H9 (cell line): ENCODE data around the gene CLRN1. TPM values are rescaled to one million over a fixed set of nuclear protein-coding genes. Genes with fewer than 3 reads are reported as not detected.

Source experiments
- DNase-seq: peaks from one replicate; pipeline ENCODE4 v3.0.0-alpha.2; 2017
- H2AFZ ChIP-seq: one replicate; pipeline ENCODE4 v1.6.1; 2013; ENCODE audit warnings: mild to moderate bottlenecking, low read length, control low read depth, moderate library complexity
- H2AK5ac ChIP-seq: 2 replicates; pipeline ENCODE4 v1.6.1; 2013; ENCODE audit warnings: low read length, control low read depth, mixed read lengths; ENCODE audit not compliant: insufficient read length
- H2BK120ac ChIP-seq: one replicate; pipeline ENCODE4 v1.6.1; 2013; ENCODE audit warnings: low read depth, mild to moderate bottlenecking, low read length, control low read depth, inconsistent platforms; ENCODE audit not compliant: poor library complexity, severe bottlenecking
- H2BK12ac ChIP-seq: 2 replicates; pipeline ENCODE4 v1.6.1; 2013; ENCODE audit warnings: low read length, control low read depth, mixed read lengths, low read depth; ENCODE audit not compliant: insufficient read length
- H2BK15ac ChIP-seq: 2 replicates; pipeline ENCODE4 v1.6.1; 2013; ENCODE audit warnings: low read depth, low read length, control low read depth
- H2BK20ac ChIP-seq: one replicate; pipeline ENCODE4 v1.6.1; 2013; ENCODE audit warnings: low read depth, mild to moderate bottlenecking, low read length, control low read depth, inconsistent platforms; ENCODE audit not compliant: poor library complexity, severe bottlenecking
- H2BK5ac ChIP-seq: 2 replicates; pipeline ENCODE4 v1.6.1; 2013; ENCODE audit warnings: low read length, control low read depth, mixed read lengths; ENCODE audit not compliant: insufficient read length
- H3K14ac ChIP-seq: 2 replicates; pipeline ENCODE4 v1.6.1; 2013; ENCODE audit warnings: low read length, control low read depth; ENCODE audit not compliant: insufficient read depth
- H3K18ac ChIP-seq: 2 replicates; pipeline ENCODE4 v1.6.1; 2013; ENCODE audit warnings: low read depth, mild to moderate bottlenecking, mixed read lengths, low read length, control low read depth; ENCODE audit not compliant: insufficient read length
- H3K23ac ChIP-seq: 2 replicates; pipeline ENCODE4 v1.6.1; 2013; ENCODE audit warnings: low read length, control low read depth, mixed read lengths, low read depth; ENCODE audit not compliant: insufficient read length
- H3K23me2 ChIP-seq: 2 replicates; pipeline ENCODE4 v1.6.1; 2013; ENCODE audit warnings: low read depth, mild to moderate bottlenecking, mixed read lengths, low read length, control low read depth; ENCODE audit not compliant: insufficient read length, poor library complexity, severe bottlenecking
- H3K27ac ChIP-seq: 2 replicates; pipeline ENCODE4 v1.5.1; 2013; ENCODE audit warnings: low read length, control low read depth, mixed read lengths, low read depth; ENCODE audit not compliant: insufficient read length
- H3K27me3 ChIP-seq: 2 replicates; pipeline ENCODE4 v1.6.1; 2013; ENCODE audit warnings: low read length, control low read depth, inconsistent platforms; ENCODE audit not compliant: insufficient read depth
- H3K4ac ChIP-seq: 2 replicates; pipeline ENCODE4 v1.6.1; 2013; ENCODE audit warnings: low read depth, mild to moderate bottlenecking, control low read depth, inconsistent platforms, low read length, moderate library complexity
- H3K4me1 ChIP-seq: 2 replicates; pipeline ENCODE4 v1.6.1; 2013; ENCODE audit warnings: low read length, control low read depth, inconsistent platforms; ENCODE audit not compliant: insufficient read depth
- H3K4me2 ChIP-seq: 2 replicates; pipeline ENCODE4 v1.6.1; 2013; ENCODE audit warnings: low read length, control low read depth, mixed read lengths; ENCODE audit not compliant: insufficient read length, insufficient read depth
- H3K56ac ChIP-seq: 2 replicates; pipeline ENCODE4 v1.6.1; 2013; ENCODE audit warnings: low read depth, mild to moderate bottlenecking, mixed read lengths, low read length, control low read depth; ENCODE audit not compliant: insufficient read length
- H3K79me1 ChIP-seq: 2 replicates; pipeline ENCODE4 v1.6.1; 2013; ENCODE audit warnings: low read depth, mild to moderate bottlenecking, moderate library complexity, low read length, control low read depth, inconsistent platforms; ENCODE audit not compliant: insufficient read depth, poor library complexity, severe bottlenecking
- H3K79me2 ChIP-seq: 2 replicates; pipeline ENCODE4 v1.6.1; 2013; ENCODE audit warnings: low read length, control low read depth, inconsistent platforms; ENCODE audit not compliant: insufficient read depth
- H3K9ac ChIP-seq: 2 replicates; pipeline ENCODE4 v1.6.1; 2013; ENCODE audit warnings: low read length, control low read depth, mixed read lengths; ENCODE audit not compliant: insufficient read length; ENCODE audit errors: extremely low read depth
- H3K9me3 ChIP-seq: one replicate; pipeline ENCODE4 v1.6.1; 2013; ENCODE audit warnings: low read depth, low read length, inconsistent platforms; ENCODE audit not compliant: control insufficient read depth
- H3T11ph ChIP-seq: one replicate; pipeline ENCODE4 v1.6.1; 2013; ENCODE audit warnings: mild to moderate bottlenecking, low read length, control low read depth, inconsistent platforms
- H4K20me1 ChIP-seq: one replicate; pipeline ENCODE4 v1.6.1; 2013; ENCODE audit not compliant: control insufficient read depth, insufficient read length, insufficient read depth
- H4K5ac ChIP-seq: 2 replicates; pipeline ENCODE4 v1.6.1; 2013; ENCODE audit warnings: low read depth, mild to moderate bottlenecking, mixed read lengths, low read length, control low read depth; ENCODE audit not compliant: insufficient read length
- H4K8ac ChIP-seq: replicated peaks from 2 replicates; pipeline ENCODE4 v1.6.1; 2013; ENCODE audit warnings: low read length, control low read depth, mixed read lengths, low read depth; ENCODE audit not compliant: insufficient read length
- H4K91ac ChIP-seq: 2 replicates; pipeline ENCODE4 v1.6.1; 2013; ENCODE audit warnings: low read depth, mild to moderate bottlenecking, moderate library complexity, mixed read lengths, low read length, control low read depth; ENCODE audit not compliant: insufficient read length
- H3K27ac Mint-ChIP-seq, 3 experiments: 2 replicates in 2 of 3; 3 replicates in 1 of 3; pipeline ENCODE4 v1.8.0; 2020 to 2021; ENCODE audit warnings: mixed read lengths in 3 of 3, mild to moderate bottlenecking in 1 of 3, moderate library complexity in 1 of 3
- H3K27me3 Mint-ChIP-seq: 2 replicates; pipeline ENCODE4 v1.8.0; 2021; ENCODE audit warnings: low read depth, mild to moderate bottlenecking, moderate library complexity, mixed read lengths
- H3K36me3 Mint-ChIP-seq, 3 experiments: 2 replicates in 2 of 3; 3 replicates in 1 of 3; pipeline ENCODE4 v1.8.0; 2020 to 2021; ENCODE audit warnings: low read depth in 3 of 3, mixed read lengths in 3 of 3; ENCODE audit not compliant: insufficient read depth in 1 of 3
- H3K4me1 Mint-ChIP-seq, 2 experiments: 2 replicates each; pipeline ENCODE4 v1.8.0; 2020; ENCODE audit warnings: mixed read lengths in 2 of 2
- H3K4me3 Mint-ChIP-seq, 2 experiments: 2 replicates in 1 of 2; 3 replicates in 1 of 2; pipeline ENCODE4 v1.8.0; 2020 to 2021; ENCODE audit warnings: mild to moderate bottlenecking in 2 of 2, mixed read lengths in 2 of 2, moderate library complexity in 1 of 2
- H3K9me3 Mint-ChIP-seq, 2 experiments: 2 replicates in 1 of 2; 3 replicates in 1 of 2; pipeline ENCODE4 v1.8.0; 2020; ENCODE audit warnings: mild to moderate bottlenecking in 2 of 2, mixed read lengths in 2 of 2, moderate library complexity in 1 of 2
- CTCF ChIP-seq: fragments of 200-600 bp; sonication (generic); conservative IDR thresholded peaks from 3 replicates; pipeline ENCODE4 v1.8.0; 2021; ENCODE audit warnings: antibody characterized with exemption, mild to moderate bottlenecking
- WGBS: extraction: QIAGEN DNeasy Blood & Tissue Kit; methylation state at CpG from one replicate; pipeline ENCODE4 v1.1.7; 2013; ENCODE audit warnings: missing lambda C conversion rate, low lambda C conversion rate, mixed read lengths; ENCODE audit not compliant: insufficient read length; ENCODE audit errors: extremely low coverage; 5-methylcytosine and 5-hydroxymethylcytosine counted together
- total RNA-seq: library from RNA; stranded (reverse); gene quantifications from 2 replicates; pipeline ENCODE4 v1.2.1, GENCODE V29; 2021

The CLRN1 gene
- total RNA-seq, 1 experiment from 2014 or later = not detected

GRCh38 chr3:150878290-150878689 is 94.2 kb downstream of the CLRN1 start:
- no peaks in the 10 kb centered on the region for H3K36me3 Mint-ChIP-seq
- WGBS = no CpG with 5 or more reads among the region's 1 CpG
- no peak overlapping the region for H2AFZ ChIP-seq

More at GRCh38 chr3:150878290-150878689, 94.2 kb downstream of the CLRN1 start:
- Histone ChIP-seq H3K4me2 (no peak overlapping the region), H3K9me3 (no peaks in the 10 kb centered on the region), H3K23me2 (no peaks in the 10 kb centered on the region), H3K23ac (no peak overlapping the region), H3T11ph (no peak overlapping the region), H4K91ac (no peak overlapping the region), H3K18ac (no peak overlapping the region), H3K9ac (no peak overlapping the region), H3K56ac (no peak overlapping the region), H3K27me3 (no peaks in the 10 kb centered on the region), H2AK5ac (no peak overlapping the region), H2BK120ac (no peak overlapping the region), H2BK5ac (no peak overlapping the region), H4K20me1 (no peaks in the 10 kb centered on the region), H2BK15ac (no peak overlapping the region), H3K79me2 (no peaks in the 10 kb centered on the region), H3K4ac (no peak overlapping the region), H4K5ac (no peak overlapping the region), H3K4me1 (no peaks in the 10 kb centered on the region), H3K27ac (no peak overlapping the region), H2BK20ac (no peak overlapping the region), H3K14ac (no peak overlapping the region), H4K8ac (no peak overlapping the region), H2BK12ac (no peak overlapping the region), H3K79me1 (no peaks in the 10 kb centered on the region)
- Mint-ChIP-seq H3K9me3 (no peaks in the 10 kb centered on the region), H3K4me3 (no peak overlapping the region), H3K4me1 (no peaks in the 10 kb centered on the region), H3K27ac (no peak overlapping the region), H3K27me3 (no peaks in the 10 kb centered on the region)
- TF ChIP-seq CTCF = no peak
- no peak for DNase-seq
